Loucy (cell line): Measurements from ENCODE around the gene SENP2.

Experiments used
- CTCF ChIP-seq: fragments of 200-600 bp; sonication (generic); conservative IDR thresholded peaks from 2 replicates; pipeline ENCODE4 v1.5.1; 2014; ENCODE audit warnings: mild to moderate bottlenecking, antibody characterized with exemption, low read length
- EZH2phosphoT487 ChIP-seq: fragments of 200-600 bp; IDR thresholded peaks from 2 replicates; pipeline ENCODE4 v1.6.1; 2018; ENCODE audit warnings: antibody characterized with exemption, mild to moderate bottlenecking, moderate library complexity, borderline replicate concordance

GRCh38 chr3:185657211-185657610 is 71.1 kb downstream of the SENP2 start:
- TF ChIP-seq CTCF (no peak), EZH2phosphoT487 (no peak)
